Hematopoietic multipotent progenitor cell treated with erythropoietin and hydrocortisone succinate and interleukin-3 and kit ligand, for 6 days (in vitro differentiated cells): ENCODE results near the gene TLNRD1.

ENCODE experiments used
- DNase-seq: peaks from one replicate; pipeline ENCODE4 v3.0.0-alpha.2; 2015

TLNRD1 gene

DNA sequence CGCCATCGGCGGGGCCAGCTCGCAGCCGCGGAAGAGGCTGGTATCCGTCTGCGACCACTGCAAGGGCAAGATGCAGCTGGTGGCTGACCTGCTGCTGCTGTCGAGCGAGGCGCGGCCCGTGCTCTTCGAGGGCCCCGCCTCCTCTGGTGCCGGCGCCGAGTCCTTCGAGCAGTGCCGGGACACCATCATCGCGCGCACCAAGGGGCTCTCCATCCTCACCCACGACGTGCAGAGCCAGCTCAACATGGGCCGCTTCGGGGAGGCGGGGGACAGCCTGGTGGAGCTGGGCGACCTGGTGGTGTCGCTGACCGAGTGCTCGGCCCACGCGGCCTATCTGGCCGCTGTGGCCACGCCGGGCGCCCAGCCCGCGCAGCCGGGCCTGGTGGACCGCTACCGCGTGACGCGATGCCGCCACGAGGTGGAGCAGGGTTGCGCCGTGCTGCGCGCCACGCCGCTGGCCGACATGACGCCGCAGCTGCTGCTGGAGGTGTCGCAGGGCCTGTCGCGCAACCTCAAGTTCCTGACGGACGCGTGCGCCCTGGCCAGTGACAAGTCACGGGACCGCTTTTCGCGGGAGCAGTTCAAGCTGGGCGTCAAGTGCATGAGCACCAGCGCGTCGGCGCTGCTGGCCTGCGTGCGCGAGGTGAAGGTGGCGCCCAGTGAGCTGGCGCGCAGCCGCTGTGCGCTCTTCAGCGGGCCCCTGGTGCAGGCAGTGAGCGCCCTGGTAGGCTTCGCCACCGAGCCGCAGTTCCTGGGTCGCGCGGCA, 1.8 kb downstream of the TLNRD1 start:
- DNase-seq = no peak

DNA sequence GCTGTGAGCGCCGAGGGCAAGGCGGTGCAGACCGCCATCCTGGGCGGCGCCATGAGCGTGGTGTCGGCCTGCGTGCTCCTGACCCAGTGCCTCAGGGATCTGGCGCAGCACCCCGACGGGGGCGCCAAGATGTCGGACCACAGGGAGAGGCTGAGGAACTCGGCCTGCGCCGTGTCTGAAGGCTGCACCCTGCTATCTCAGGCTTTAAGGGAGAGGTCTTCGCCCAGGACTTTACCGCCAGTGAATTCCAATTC, 2.3 kb downstream of the TLNRD1 start:
- DNase-seq = no peak

DNA sequence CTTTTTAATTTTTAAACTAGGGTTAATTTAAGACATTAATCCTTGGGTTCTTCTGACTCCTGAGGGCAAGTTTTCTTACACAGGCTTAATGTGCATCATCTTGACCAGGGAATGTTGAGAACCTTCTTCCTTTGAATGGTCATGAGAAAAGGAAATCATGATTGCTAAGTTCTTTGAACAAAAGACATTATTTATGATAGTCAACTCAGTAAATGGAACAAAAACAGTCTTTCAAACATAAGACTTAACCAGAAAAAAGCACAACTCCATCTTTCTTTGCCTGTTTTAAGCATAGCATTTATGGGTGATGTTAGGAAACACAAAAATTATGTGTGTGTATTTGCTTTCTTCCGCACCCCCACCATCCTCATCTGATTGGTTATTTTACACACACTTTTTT, 5.4 kb downstream of the TLNRD1 start:
- no peak for DNase-seq

DNA sequence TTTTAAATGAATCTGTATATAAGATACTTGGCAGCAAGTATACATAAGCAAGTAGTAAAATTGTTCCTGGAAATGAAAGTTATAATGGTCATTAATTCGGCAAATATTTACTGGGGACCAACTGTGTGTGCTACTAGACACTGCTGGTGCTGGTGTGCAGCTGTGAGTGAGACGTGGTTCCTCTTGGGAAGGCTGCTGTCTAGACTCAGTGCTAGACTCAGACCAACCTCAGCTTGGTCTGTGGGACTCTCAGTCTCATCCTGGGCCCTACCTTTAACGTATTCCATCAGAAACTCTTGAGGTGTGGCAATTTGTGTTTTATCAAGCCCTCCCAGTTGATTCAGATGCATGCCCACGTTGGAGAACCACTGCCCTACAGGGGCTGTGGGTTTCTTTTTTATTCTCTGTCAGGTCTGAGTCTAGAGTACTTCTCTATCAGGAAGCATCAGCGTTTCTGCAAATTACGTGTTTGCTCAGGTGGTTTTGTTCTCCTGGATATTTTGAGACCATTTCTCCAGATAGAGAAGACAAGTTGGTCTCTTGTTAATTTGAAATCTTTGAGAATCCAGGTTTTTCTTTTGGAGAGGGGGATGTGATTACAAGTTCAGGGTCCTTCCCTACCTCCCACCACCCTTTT, 6.8 kb downstream of the TLNRD1 start:
- DNase-seq = no peak

DNA sequence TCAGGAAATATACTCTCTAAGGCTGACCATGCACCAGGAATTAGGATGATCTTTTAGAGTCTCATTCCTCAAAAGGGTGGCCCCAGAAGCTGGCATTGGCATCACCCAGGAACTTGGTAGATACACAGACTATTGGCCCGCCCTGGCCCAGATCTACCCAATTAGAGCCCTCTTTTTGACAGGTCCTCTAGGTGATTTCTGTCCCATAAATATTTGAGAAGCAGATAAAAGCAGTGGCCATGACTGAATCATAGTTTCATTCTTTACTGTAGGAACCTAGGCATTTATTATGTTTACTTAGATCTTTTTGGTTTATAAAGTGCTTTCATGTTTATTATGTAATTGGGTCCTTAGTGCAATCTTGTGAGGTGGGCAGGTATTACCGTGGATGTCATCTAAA, 7.6 kb downstream of the TLNRD1 start:
- no peak for DNase-seq

DNA sequence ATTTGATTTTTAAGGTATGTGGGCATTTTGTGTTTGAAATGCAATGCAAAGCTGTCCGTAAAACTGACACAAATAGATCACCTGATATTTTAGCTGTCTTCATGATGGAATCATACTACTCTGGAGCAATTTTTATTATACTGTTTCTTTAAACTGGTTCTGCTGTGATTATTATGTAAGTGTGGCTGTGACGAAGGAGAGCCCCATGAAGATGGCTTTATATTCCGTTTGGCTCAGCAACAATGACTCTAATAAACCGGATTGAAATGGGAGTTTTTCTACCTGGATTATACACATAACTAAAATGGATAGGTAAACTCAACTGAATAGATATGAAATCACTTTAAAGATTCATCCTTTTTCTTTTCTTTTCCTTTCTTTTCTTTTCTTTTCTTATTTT, 9.4 kb downstream of the TLNRD1 start:
- DNase-seq = no peak

DNA sequence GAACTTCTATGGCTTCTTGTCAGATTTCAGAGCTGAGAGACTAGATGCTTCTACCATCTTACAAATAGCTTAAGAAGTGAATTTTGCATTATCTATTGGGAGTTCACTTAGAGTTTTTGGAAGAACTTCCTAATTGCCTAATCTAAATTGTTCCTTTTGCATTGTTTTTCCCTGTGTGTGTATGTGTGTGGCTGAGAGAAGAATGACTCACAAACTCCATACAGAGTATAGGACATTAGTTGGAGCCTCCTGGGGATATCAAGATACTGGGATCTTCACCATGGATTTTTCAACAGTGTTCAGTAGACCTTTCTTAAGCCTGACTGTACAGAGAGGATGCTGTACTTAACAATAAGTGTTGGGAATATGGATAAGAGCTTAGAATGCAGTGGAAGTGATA, 10.9 kb downstream of the TLNRD1 start:
- no peak for DNase-seq

DNA sequence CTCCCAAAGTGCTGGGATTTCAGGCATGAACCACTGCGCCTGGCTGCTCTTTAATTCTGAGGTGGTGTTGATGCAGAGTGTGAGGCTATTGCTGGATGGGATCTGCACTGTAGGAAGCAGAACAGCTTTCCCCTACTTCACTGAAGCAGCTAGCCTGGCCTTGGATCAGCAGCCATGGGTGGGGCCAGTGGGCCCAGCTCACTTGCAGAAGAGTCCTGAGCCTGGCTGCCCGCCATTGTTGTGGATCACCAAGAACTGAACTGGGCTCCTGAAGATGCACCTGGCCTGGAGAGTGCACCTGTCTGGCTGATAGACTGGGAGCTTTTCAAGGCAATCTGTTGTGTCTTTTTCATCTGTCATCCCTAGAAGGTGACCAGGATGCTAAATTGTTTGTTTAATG, 11.9 kb downstream of the TLNRD1 start:
- DNase-seq = no peak

DNA sequence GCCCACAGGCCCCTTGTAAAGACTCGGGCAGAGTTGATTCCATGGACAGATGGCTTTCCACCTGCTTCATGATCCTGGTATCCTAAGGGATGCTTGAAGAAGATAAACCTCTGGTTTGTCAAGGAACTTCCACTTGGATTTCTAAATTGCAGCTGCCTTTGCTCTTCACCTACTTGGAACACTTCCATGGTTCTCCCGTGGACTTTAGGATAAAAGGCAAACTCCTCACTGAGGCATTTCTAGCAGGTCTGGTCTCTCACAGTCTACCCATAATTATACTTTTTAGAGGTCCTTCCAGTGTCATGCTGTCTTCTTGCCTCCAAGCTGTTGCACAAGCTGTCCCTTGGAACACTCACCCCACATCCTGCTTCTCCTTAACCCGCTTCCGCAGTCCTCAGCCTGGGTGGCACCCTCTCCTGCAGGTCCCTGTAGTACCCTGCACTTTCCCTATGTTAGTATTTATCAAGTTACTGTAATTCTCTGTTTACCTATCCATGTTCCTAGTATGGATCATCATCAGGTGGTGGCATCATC, 12.7 kb downstream of the TLNRD1 start:
- DNase-seq = no peak

DNA sequence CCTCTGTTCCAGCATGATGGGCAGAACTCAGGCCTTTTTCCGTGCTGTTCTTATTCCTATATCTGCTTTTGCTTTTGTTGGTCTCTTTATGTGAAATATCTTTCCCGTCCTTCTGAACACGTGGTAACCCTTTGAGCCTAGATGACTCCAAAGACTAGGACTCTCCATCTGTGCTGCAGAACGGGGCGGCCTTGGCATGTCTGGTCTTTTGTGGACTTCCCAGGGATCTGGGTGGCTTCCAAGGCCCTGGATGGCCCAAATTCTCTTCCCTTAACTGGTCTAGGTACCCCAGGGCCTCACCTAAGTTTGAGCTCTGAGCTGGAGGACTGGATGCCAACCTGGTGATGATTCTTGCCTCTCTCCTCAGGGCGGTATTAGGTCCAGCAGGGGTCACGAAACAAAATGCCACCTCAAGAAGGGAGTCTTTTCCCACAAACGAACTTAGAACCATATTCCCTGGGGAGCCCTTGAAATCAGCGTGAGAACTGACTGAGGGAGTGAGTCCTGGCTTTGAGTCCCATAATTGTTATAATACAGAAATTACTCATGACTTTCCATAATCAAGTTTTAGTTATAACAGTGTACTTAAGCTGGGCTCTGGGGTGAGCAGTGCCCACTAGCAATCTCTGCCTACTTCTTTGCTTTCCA, 13.8 kb downstream of the TLNRD1 start:
- no peak for DNase-seq

DNA sequence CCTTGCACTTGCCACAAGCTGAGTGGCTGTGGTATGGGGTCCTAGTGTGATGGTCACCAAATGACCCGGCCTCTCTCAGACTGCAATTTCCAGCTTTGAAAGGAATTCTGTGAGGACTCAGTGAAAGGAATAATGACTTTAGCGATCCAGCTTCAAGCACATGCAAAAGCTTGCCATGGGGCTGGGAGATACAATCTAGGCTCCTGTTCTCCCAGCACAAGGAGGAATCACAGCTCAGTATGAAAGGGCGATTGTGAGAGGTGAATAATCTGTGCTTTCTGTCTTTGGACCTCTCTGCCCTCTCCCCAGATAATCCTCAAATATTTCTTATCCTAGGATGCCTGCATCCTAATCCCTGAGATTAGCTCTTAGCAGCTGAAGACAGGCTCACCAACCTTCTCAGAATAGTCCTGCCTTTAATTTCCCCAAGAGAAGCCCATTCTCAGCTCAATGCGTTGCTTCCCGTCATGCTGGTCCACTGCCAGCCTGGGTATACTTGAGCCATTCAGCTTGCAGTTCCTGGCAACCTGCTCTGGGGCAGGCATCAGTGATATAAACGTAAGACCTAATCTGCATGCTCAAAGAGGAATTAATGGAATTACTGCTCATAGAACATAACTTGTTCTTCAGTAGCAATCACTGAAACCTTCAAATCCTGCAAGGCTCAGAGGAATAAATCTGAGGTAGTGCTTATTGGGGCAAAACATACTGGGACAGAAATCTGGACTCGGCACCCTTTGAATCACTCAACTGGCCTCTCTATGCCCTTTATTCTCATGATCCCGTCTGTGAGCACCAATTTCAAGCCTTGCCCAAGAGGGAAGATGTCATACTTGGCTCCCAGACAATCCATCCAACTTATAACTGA, 15.1 kb downstream of the TLNRD1 start:
- DNase-seq = no peak

DNA sequence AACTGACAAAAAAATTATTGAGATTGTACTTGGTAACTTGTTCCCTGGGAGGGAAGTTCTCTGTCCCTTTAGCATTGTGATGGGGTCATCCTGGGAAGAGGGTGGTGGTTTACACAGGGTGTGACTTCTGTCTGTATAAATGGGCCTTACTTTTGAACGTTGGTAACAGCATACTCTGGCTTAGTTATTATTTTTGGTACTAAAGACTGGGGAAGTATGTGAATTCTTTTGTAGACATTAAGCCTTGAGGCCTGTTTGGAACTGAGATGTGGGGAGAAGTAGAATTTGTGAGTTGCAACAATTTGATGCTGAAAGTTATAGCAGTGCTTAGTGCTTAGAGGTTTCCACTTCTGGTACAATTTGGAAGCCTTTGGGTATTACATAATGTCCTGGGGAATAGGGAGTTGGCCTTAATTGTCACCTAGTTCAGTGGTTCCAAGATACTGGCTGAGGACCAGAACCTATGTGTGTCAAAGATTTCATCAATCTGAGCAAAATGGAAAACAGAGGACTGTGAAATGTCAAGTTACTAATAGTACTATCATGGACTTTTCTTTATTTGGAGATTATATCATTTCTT, 15.9 kb downstream of the TLNRD1 start:
- no peak for DNase-seq

DNA sequence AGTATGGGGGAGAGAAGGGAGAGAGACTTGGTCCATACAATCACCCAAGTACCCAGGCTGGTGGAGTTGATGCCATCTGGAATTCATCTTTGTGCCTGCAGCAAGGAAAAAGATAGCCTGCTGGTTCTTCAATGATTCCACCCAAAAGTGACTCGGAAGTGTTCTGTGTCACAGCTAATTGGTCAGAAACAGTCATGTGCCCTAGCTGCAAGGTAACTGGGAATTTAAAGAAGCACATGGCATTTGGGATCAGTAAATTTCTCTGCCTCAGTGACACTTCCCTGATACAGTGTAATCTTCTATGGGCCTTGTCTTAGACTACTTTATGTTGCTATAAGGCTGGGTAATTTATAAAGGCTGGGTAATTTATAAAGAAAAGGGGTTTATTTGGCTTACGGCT, 17.5 kb downstream of the TLNRD1 start:
- no peak for DNase-seq

DNA sequence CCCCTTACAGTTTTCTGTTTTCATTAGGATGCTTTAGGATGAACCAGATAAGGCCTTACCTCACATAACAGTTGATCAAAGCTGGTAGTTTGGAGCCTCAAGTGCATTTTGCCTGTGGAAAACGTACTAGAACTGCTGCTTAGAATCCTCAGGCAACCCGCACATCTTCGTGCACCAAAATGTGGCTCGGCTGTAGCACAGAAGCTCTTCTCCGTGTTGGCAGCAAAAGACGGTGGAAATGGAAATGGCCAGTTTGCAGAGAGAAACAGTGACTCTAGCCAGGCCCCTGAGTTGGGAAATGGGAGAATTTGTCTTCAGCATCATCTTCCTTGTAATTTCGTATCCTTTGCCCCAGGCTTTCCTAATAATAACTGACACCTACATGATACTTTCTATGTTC, 20.6 kb downstream of the TLNRD1 start:
- DNase-seq = no peak

DNA sequence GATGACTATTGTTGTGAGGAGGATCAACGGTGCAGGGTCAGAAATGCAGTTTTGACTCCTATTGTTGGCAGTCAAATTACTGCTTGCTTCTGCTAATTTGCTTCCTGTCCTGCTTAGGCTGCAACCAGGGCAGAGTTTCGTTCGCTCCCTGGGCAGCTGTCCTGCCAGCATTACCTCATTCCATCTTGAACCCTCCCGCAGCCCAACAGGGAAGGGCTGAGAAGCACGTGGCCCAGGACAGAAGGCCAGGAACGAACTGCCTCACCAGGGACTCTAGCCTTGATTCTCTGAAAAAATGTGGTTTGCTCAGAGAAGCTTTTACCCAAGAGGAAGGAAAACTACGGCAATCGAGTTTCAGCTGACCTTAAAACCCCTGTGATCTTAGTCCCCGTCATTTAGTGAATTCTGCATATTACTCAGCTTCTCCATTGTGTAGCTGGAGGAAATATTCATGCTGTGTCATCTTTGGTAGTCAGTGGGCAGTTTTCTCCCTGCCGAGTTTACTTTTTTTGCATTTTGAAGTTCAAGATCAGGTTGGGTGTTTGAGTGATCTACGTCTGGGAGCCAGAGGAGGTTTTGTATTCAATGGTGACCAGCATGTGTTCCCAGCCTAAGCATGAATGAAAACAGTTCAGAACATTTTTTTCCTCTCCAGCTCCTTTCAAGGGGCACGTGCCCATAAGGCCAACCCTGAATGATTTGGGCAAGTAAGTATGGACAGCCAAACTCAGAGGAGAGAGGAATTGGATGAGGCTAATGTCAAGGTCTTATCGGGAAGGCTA, 23.0 kb downstream of the TLNRD1 start:
- peak; percentile 40 for DNase-seq

DNA sequence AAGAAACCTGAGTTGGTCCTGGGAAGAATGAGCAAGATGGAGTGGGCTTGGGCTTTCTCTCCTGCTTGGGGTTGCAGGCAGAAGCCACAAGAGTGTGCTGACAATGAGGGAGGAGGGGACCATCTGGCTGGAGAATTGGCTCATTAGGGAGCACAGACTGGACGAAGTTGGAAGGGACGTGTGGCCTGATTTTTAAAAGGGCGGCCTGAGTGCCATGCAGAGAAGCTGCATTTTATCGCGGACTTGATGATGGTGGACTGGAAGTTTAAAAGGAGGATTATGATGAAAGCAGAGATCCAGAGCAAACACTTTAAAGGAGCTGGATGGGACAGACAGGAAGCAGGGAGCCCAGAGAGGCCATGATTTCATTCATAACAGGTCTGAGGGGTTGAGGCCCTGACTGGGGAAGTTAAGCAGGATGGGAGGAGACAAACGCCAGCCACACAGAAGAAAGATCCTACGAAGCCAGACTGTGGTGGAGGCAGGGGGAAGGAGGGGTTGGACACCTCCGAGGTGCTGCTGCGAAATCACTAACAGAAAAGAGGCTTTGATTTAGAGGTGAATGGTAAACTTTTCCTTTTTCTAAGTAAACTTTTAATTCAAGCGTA, 23.6 kb downstream of the TLNRD1 start:
- DNase-seq = no peak

DNA sequence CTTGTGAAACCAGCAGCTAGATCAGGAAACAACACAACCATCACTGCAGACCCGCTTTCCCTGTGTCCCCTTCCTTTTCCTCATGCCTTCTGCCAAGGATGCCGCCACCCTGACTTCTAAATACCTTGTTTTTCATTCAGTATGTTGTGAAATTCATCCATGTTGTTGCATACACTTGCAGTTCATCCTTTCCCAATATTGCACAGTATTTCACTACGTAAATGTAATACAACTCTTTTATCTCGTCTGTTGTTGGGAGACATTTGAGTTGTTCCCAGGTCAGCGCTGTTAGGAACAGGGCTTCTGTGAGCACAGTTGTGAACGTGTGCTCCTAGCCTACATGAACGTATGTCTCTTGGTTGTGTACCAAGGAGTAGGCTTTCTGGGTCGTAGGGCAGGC, 24.2 kb downstream of the TLNRD1 start:
- no peak for DNase-seq

DNA sequence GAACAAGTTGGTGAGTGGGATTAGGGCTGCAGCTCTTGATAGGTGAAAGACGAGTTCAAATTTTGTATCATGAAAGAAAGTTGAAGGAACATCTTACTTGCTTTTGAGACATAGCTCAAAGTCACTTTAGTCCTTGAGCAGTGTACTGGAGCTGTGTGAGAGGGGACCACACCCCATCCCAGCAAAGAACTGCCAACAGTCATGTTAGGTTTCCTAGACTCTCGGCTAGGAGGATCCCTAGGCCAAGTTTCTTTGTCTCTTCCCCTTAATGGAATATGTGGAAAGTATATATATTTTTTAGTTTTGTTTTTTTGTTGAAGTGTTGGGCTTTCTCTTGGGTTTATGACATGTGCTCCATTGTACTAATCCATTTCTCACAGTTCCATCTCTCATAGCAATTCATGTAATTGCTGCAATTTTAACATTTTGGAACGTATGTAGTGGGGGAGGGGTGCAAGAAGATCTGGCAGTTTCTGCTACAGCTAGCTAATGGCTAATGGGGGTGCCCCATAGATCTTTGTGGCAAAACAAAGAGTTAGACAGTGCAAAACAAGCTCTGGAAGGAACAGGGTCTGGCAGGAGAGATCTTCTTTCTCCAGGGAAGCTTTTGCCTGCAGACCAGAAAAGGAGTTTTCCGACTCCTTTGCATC, 25.1 kb downstream of the TLNRD1 start:
- DNase-seq = no peak

DNA sequence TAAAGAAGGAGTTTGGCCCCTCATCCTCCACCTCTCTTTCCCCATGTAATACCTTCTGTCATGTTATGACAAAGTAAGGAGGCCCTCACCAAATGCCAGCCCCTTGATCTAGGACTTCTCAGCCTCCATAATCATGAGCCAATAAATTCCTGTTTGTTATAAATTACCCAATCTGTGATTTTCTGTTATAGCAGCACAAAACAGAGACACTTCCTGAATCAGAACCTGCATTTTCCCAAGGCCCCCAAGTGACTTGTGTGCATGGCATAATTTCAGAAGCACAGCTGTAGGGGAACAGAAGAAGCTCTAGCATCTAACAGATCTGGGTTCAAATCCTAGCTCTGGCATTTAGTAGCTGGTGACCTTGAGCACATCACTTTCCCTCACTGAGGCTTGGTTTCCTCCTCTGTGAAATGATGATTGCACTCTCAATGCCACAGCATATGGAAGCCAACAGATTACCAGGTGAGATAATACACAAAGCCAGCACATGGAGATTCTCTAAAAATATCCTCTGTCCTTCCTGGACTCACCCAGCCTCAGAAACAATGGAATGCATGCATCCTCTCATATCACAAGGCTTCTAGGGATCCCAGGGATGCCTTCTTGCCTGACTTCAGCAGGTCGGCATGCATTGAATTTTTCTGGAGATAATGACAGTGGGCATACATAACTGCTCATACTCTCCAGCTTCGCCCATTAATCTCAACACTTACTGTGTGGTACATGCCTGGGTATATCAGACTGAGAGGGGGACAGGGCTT, 26.3 kb downstream of the TLNRD1 start:
- no peak for DNase-seq
